OCI-LY7 (cell line): ENCODE results near the gene LOXHD1. TPM values are rescaled to one million over a fixed set of nuclear protein-coding genes. Genes with fewer than 3 reads are reported as not detected.

Experiments
- BruUV-seq: library from RNA; stranded (reverse); fragments of 400-500 nt; replicated peaks from 2 replicates; lab custom pipeline; 2021; lab: Mats Ljungman, UMichigan
- CTCF ChIA-PET: fragments of 300-600 bp; sonication (Branson Sonifier 250); formaldehyde crosslinking; loops from one replicate; lab custom pipeline; 2022; ENCODE audit warnings: antibody characterized with exemption; ENCODE audit not compliant: unreplicated experiment; lab: Charles Lee
- POLR2A ChIA-PET: fragments of 300-600 bp; sonication (Branson Sonifier 250); formaldehyde crosslinking; loops from one replicate; lab custom pipeline; 2022; ENCODE audit warnings: antibody characterized with exemption; lab: Charles Lee
- DNase-seq: peaks from one replicate; pipeline ENCODE4 v3.0.0-alpha.2; 2015; ENCODE audit warnings: low spot score
- H2AFZ ChIP-seq: fragments of 200-600 bp; sonication (generic), shearing (Covaris generic); 2 replicates; pipeline ENCODE4 v1.6.1; 2014; ENCODE audit warnings: mild to moderate bottlenecking, antibody characterized with exemption, low read length, moderate library complexity
- H3K27ac ChIP-seq: fragments of 200-600 bp; sonication (generic); 2 replicates; pipeline ENCODE4 v1.5.1; 2014; ENCODE audit warnings: mixed run types, low read depth, mild to moderate bottlenecking, moderate library complexity, low read length, inconsistent platforms; ENCODE audit not compliant: poor library complexity, severe bottlenecking
- H3K36me3 ChIP-seq: fragments of 200-600 bp; sonication (generic); 2 replicates; pipeline ENCODE4 v1.6.1; 2014; ENCODE audit warnings: mild to moderate bottlenecking, antibody characterized with exemption, low read length, moderate library complexity, mixed read lengths; ENCODE audit not compliant: insufficient read depth
- H3K4me1 ChIP-seq: fragments of 200-600 bp; sonication (generic); 2 replicates; pipeline ENCODE4 v1.5.1; 2014; ENCODE audit warnings: mild to moderate bottlenecking, low read length; ENCODE audit not compliant: insufficient read depth, poor library complexity, severe bottlenecking
- H3K4me2 ChIP-seq: fragments of 200-600 bp; sonication (generic); 2 replicates; pipeline ENCODE4 v1.6.1; 2014; ENCODE audit warnings: mild to moderate bottlenecking, low read length
- H3K4me3 ChIP-seq: fragments of 200-600 bp; sonication (generic); 2 replicates; pipeline ENCODE4 v1.5.1; 2014; ENCODE audit warnings: mild to moderate bottlenecking, low read depth, low read length; ENCODE audit not compliant: poor library complexity, severe bottlenecking
- H3K79me2 ChIP-seq: fragments of 200-600 bp; sonication (generic); 2 replicates; pipeline ENCODE4 v1.6.1; 2016; ENCODE audit warnings: low read depth, mild to moderate bottlenecking, low read length, moderate library complexity, mixed read lengths; ENCODE audit not compliant: insufficient read depth
- H3K9me2 ChIP-seq: fragments of 200-600 bp; sonication (generic); 2 replicates; pipeline ENCODE4 v1.6.1; 2016; ENCODE audit warnings: mild to moderate bottlenecking, low read length, mixed read lengths; ENCODE audit not compliant: insufficient read depth
- H3K9me3 ChIP-seq: fragments of 200-600 bp; sonication (generic); 2 replicates; pipeline ENCODE4 v1.6.1; 2014; ENCODE audit warnings: mild to moderate bottlenecking, mixed run types, low read length, mixed read lengths
- H4K20me1 ChIP-seq: fragments of 200-600 bp; sonication (generic); 2 replicates; pipeline ENCODE4 v1.6.1; 2014; ENCODE audit warnings: mild to moderate bottlenecking, antibody characterized with exemption, low read length, moderate library complexity, mixed read lengths; ENCODE audit not compliant: insufficient read depth
- CTCF ChIP-seq: fragments of 200-600 bp; sonication (generic); conservative IDR thresholded peaks from 2 replicates; pipeline ENCODE4 v1.5.1; 2014; ENCODE audit warnings: mild to moderate bottlenecking, antibody characterized with exemption, low read length, moderate library complexity, mixed read lengths
- EZH2phosphoT487 ChIP-seq: fragments of 200-600 bp; sonication (generic); IDR thresholded peaks from 2 replicates; pipeline ENCODE4 v1.6.1; 2018; ENCODE audit warnings: low read depth, borderline replicate concordance, mild to moderate bottlenecking, mixed run types, antibody characterized with exemption, low read length, moderate library complexity, mixed read lengths
- intact Hi-C: fragments of 100-400 bp; cut with micrococcal nuclease; formaldehyde crosslinking; loops from one replicate; pipeline ENCODE4 v1.10.0; 2022; ENCODE audit not compliant: unreplicated experiment
- total RNA-seq, 2 experiments: library from RNA; depleted of rRNA in 1 of 2; stranded (reverse); fragments of >200 nt in 1 of 2; shearing (Covaris generic) in 1 of 2; gene quantifications; 2 replicates each; pipeline ENCODE4 v1.2.3, GENCODE V29; 2014 to 2022

Gene LOXHD1
- total RNA-seq, 2 experiments from 2014 or later: not detected

GRCh38 chr18:46437061-46437460, 220.0 kb downstream of the LOXHD1 start:
- no peaks in the 10 kb centered on the region for H3K79me2 ChIP-seq
- no peaks in the 10 kb centered on the region for H3K36me3 ChIP-seq
- no peak overlapping the region for H3K27ac ChIP-seq
- DNase-seq: no peak
- H3K9me2 ChIP-seq: no peaks in the 10 kb centered on the region
- ChIA-PET CTCF (no interaction called here), POLR2A (no interaction called here)
- H3K9me3 ChIP-seq: no peaks in the 10 kb centered on the region
- H3K4me1 ChIP-seq: no peaks in the 10 kb centered on the region
- H2AFZ ChIP-seq: no peak overlapping the region
- H4K20me1 ChIP-seq: no peaks in the 10 kb centered on the region
- H3K4me2 ChIP-seq: no peak overlapping the region
- TF ChIP-seq EZH2phosphoT487: no peak
- TF ChIP-seq CTCF: no peak
- H3K4me3 ChIP-seq: no peak overlapping the region
- BruUV-seq: no TSS peak
- intact Hi-C loops: no loop called here

- H3K9me3 ChIP-seq: no peaks in the 10 kb centered on the region
- H3K4me2 ChIP-seq: no peak overlapping the region
- H3K4me3 ChIP-seq: no peak overlapping the region
- no TSS peak for BruUV-seq
- TF ChIP-seq CTCF (no peak), EZH2phosphoT487 (no peak)
- H3K27ac ChIP-seq: no peak overlapping the region
- no peaks in the 10 kb centered on the region for H4K20me1 ChIP-seq
- CTCF ChIA-PET: no interaction called here
- POLR2A ChIA-PET: no interaction called here
- intact Hi-C loops: no loop called here
- H2AFZ ChIP-seq: no peak overlapping the region
- no peak for DNase-seq
- H3K4me1 ChIP-seq: no peaks in the 10 kb centered on the region
- H3K9me2 ChIP-seq: no peaks in the 10 kb centered on the region
- no peaks in the 10 kb centered on the region for H3K36me3 ChIP-seq
- H3K79me2 ChIP-seq: no peaks in the 10 kb centered on the region
Measured at GRCh38 chr18:46436621-46437020, 220.4 kb downstream of the LOXHD1 start.

GRCh38 chr18:46435031-46435430, 222.0 kb downstream of the LOXHD1 start:
- CTCF ChIA-PET: no interaction called here
- H3K4me2 ChIP-seq: no peak overlapping the region
- intact Hi-C loops: no loop called here

More at GRCh38 chr18:46435031-46435430, 222.0 kb downstream of the LOXHD1 start:
- no TSS peak for BruUV-seq
- no peak for TF ChIP-seq CTCF
- no peak for TF ChIP-seq EZH2phosphoT487
- no peak overlapping the region for H2AFZ ChIP-seq
- DNase-seq: no peak
- POLR2A ChIA-PET: no interaction called here
- no peak overlapping the region for H3K4me3 ChIP-seq
- no peak overlapping the region for H3K27ac ChIP-seq
- no peaks in the 10 kb centered on the region for H3K79me2 ChIP-seq
- H3K9me2 ChIP-seq: no peaks in the 10 kb centered on the region
- no peaks in the 10 kb centered on the region for H4K20me1 ChIP-seq
- no peaks in the 10 kb centered on the region for H3K36me3 ChIP-seq
- no peaks in the 10 kb centered on the region for H3K4me1 ChIP-seq
- H3K9me3 ChIP-seq: no peaks in the 10 kb centered on the region
